Activated CD8-positive, alpha-beta memory T cell treated with anti-CD3 and anti-CD28 coated beads, Interleukin-2, amount 50 U/mL, for 48 hours (primary cell): ENCODE results near the gene FCHSD2.
"Not testable (repeated sequence)": the region's sequence is repeated elsewhere in the genome, so short reads cannot be mapped to it uniquely, and the experiment has no call there.

Experiments
- DNase-seq: peaks from one replicate; pipeline ENCODE4 v3.0.0-alpha.2; 2020

The FCHSD2 gene

DNA sequence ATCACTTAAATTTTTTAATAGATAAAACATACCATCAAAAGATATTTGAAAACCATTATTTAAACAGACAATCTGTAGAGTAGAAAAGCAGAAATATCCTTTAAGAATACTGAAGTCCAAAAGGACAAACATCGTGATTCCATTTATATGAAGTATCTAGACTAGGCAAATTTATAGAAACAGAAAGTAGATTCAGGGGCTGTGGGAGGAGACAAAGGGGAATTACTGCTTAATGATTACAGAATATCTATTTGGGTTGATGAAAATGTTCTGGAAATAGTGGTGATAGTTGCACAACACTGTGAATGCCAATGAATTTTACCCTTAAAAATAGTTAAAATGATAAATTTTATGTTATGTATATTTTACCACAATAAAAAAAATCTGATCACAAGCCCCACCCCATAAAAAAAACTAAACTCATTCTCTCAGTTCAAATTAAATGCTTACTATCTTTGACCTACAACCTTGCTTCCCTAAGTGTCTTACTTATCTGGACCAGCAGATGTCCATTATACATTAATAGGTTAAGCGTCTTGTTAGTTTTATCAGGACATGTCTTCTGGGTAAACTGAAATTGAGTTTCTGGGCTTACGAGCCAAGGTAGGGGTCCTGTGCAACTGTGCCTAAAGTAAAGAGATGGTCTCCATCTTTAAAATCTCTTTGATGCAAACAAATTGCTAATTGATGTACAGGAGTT is 86.3 kb downstream of the FCHSD2 start:
- no peak for DNase-seq

DNA sequence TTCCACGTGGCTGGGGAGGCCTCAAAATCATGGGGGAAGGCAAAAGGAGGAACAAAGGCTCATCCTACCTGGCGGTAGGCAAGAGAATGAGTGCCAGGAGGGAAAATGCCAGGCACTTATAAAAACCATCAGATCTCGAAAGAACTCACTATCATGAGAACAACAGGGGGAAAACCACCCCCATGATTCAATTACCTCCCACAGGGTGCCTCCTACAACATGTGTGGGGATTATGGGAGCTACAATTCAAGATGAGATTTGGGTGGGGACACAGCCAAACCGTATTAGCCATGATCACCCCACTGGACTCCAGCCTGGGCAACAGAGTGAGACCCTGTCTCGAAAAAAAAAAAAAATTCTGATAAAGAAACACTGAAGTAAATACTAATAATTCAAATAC is 87.1 kb downstream of the FCHSD2 start:
- DNase-seq = no peak

DNA sequence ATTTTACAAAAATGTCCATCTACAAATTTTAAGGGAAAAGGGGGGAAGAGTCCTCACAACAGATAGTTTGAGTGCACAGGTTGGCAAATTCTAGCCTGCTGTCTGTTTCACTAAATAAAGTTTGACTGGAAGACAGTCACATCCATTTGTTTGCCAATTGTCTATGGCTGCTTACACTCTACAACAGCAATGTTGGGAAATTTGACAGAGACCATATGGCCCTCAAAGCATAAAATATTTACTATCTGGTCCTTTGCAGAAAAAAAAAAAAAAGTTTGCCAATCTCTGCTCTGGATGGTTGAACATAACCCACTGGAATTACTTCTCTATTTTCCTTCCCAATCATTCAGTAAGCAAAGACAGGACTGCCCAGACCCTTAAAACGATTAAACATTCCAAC is 88.2 kb downstream of the FCHSD2 start:
- no peak for DNase-seq

DNA sequence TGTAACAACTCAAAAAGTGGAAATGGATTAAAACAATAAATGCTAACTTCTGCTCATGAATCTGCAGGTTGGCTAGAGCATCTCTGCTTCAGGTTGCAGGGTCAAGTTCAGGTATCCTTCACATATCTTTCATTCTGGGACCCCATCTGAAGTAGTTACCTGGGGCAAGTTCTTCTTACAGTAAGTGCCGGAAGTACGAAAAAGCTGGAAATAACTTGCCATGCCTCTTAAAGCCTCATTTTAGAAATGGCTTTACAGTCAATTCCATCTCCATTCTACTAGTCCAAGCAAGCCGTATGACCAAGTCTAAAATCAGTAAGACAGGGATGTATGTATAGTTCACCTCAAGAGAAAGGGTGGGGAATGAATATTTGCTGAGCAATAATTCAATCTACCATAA is 93.7 kb downstream of the FCHSD2 start:
- DNase-seq = no peak

DNA sequence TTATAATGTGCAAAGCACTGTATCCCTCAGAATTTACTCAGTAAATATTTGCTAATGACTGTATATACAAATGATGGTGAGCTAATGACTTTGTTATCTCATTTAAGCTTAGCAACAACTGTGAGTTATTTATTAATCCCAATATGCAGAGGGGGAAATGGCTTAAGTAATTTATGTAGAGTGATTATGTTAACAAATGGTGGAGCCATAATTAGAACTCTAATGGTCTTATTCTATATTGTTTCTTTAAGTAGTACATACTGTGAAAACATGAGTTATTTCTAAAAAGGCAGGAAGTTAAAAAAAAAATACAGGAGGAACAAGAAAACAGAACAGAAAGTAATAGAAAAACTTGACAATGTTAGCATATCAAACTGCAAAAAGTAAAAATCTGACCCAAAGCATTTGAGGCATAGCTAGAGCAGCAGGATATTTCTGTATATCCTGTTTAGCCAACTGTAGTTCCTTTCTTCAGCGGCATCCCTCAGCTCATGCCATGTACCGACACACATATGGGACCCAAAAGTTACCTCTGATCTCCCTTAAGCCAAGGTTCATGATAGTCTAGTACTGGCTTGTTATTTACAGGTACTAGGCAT is 94.2 kb downstream of the FCHSD2 start:
- no peak for DNase-seq

DNA sequence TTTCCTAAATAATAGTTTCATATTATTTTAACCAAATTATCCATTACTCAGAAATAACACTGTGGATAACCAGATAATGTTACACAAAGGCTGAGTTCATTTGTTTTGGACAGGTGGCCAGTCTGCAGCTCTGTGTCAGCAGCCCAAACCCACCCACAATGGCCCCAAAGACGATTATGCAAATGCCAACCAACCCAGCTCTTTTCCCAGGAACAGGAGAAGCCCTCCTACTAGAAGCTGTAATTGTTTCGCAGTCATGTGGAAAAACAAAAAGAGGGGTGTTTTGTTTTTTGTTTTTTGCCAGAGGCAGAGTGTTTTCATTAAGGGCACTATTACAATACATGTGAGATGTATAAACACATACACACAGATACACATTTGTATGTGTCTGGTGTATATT is 102.1 kb downstream of the FCHSD2 start:
- no peak for DNase-seq

DNA sequence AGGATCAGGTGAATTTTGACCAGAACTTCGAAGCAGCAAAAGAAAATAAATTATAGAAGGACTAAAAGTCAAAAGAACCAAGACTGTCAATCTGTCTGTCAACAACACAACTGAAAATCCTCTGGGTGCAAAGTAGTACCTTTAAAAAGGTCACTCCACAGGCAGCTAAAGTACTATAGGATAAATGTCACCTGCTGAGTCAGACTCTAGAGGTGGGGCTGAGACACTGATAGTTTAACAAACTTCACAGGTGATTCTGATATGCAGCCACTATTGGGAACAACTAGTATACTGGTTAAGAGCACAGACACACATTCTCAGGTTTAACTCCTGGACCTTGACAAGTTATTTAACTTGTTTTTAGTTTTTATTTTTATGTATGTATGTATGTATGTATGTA is 107.3 kb downstream of the FCHSD2 start:
- DNase-seq = no peak

DNA sequence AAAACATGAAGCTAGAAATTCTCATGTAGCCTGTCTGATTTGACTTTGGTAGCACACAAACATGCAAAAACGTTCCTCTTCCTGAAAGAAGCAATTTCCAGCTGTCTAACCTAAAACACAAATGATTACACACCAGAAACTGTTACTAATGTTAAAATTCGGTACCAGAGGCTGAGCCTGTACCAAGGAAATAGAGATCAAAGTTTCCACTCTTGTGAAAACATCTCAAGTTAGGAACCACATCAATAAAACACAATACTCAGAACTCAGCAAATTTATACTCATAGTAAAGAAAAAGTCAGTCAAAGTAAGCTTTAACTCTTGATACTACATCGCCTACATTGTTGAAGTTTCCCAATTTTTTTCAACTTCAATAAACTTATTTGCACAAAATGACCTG is 107.8 kb downstream of the FCHSD2 start:
- DNase-seq = no peak

DNA sequence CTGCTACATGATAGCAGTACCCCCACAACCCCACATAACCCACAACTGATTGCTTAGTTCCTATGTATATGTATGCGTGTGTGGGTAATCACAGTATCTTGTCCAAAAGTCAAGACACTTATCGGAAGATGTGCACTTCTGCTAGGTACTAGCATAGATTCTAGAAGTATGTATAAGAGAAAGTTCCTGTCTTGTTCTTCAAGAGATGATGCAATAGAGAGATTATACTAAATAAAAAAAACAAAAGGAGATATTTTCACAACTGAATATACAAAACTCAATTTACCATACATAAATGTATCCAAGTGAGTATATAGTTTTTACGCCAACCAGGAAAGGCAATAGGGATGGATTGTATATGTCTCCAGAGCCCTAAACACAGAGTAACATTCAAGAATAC is 112.0 kb downstream of the FCHSD2 start:
- DNase-seq = no peak

DNA sequence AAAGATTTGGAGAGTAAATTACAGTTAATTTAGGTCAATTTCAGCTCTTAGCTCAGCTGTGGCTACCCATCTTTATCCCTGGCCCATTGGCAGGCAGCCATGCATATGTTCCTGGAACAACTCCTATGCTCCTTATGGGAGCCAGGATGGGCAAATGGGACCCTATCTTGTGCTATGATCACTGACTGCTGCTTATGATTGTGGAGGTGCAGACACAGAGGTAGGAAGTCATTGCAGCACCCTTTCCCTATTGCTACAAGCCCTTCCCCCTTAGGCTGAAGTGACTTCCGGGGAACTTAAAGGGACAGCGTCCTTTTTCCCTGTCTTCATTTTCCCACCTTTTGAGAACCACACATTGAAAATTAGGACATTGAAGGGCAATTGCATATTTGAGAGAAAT is 112.7 kb downstream of the FCHSD2 start:
- DNase-seq = no peak

DNA sequence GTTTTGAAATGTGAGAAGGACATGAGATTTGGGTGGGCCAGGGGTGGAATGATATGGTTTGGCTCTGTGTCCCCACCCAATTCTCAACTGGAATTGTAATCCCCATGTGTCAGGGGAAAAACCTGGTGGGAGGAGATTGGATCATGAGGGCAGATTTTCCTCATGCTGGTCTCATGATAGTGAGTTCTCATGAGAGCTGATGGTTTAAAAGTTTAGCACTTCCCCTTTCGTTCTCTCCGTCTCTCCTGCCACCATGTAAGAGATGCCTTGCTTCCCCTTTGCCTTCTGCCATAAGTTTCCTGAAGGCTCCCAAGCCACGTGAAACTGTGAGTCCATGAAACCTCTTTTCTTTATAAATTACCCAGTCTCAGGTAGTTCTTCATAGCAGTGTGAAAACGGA is 113.5 kb downstream of the FCHSD2 start:
- no peak for DNase-seq

DNA sequence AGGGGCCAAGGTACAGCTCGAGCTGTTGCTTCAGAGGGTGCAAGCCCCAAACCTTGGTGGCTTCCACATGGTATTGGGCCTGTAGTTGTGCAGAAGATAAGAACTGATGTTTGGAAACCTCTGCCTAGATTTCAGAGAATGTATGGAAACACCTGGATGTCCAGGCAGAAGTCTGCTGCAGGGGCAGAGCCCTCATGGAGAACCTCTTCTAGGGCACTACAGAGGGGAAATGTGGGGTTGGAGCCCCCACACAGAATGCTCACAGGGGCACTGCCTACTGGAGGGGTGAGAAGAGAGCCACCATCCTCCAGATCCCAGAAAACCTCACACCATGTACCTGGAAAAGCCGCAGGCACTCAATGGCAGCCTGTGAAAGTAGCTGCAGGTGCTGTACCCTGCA is 114.3 kb downstream of the FCHSD2 start:
- not testable (repeated sequence) for DNase-seq

DNA sequence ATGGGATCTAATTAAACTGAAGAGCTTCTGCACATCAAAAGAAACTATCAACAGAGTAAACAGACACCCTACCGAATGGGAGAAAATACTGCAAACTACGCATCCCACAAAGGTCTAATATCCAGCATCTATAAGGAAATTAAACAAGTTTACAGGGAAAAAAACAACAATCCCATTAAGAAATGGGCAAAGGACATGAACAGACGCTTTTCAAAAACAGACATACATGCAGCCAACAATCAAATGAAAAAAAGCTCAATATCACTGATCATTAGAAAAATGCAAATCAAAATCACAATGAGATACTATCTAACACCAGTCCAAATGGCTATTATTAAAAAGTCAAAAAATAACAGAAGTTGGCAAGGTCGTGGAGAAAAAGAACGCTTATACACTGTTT is 117.5 kb downstream of the FCHSD2 start:
- no peak for DNase-seq

DNA sequence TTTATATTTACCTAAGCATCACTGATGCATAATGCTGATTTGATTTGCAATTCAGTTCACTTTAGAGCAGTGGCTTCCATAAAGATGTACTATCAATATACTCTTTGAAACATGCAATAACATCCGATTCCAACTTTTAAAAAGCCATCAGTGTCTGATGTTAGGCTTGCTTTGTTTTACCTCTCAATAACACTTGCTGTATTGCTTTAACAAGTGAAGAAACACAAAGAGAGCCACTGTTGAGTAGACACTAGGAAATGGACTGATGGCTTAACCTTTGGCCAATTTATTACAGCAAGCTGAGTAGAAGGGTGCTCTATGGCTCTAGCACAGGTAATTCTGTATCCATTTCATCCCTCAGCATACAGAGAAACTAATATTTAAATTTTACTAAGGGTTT is 122.1 kb downstream of the FCHSD2 start:
- no peak for DNase-seq

DNA sequence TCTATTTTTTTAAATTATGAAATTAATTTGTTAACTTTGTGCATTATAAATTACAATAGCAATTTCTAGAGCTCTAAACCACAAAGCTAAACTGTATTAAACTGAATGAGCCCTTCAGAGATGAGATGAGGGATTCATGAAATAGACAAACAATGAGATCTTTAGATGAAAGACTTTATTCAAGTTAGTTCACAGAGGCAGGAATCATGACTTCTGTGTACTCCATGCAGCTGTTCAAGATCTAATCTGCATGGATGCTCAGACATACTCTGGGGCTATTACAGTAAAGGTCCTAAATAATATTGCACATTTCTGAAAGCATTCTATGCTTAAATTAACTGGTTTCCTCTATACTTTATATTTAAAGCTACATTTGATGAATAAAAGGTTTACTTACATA is 122.7 kb downstream of the FCHSD2 start:
- DNase-seq = no peak

DNA sequence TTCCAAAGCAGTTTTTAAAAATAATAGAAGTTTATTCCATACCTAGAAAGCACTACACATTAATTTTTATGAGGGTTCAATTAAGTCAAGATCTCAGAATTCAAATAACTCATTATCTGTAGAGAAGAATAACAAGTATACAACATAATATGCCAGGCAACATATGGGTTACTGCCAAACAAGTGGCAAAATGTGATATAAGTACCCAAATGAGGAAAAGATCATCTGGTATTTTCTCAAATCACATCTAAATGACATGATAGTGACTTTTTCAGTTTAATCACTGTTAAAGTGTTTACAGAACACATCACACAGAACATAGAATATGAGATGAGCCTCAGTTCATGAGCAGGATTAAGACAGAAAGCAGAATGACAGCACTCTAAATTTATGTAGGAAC is 123.3 kb downstream of the FCHSD2 start:
- DNase-seq = no peak

DNA sequence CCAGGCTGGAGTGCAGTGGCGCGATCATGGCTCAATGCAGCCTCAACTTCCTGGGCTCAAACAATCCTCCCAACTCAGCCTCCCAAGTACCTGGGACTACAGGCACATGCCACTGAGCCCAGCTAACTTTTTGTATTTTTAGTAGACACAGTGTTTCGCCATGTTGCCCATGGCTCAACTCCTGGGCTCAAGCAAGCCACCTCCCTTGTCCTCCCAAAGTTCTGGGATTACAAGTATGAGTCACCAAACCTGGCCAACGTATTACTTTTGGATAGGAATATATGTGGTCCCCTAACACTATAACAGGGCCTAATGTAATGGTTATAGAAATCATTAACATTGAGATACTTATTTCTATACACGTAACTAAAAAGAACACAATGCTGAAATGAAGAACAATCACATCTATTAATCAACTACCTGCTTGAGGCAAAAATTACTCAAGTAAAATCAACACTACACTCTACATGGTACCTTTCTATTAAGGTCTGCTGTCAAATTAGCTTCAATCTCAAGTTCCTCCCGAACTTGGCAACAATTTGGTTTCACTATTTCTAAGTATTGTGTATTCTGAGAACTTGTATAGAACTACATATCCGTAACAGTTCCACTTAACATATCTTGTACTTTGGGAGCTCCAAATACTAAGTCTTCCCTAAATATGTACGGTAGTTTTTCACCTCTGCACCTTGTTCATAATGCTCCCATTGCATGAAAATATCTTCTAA is 124.9 kb downstream of the FCHSD2 start:
- no peak for DNase-seq

DNA sequence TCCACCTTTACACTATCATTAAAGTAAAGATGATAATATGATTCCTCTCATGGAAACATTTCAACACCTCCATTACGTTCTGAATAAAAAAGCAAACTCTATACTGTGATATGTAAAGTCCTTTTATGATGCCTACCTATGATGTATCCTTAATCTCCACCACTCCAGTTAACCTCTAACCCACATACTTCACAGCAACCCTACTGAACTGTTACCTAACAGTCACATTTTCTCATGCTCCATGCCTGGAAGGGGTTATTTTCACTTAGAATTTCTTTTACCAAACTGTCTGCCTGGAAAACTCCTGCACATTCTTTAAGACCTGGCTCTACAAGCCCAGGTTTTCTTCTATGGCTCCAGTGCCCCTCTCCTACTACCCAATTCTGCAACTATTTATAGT is 129.1 kb downstream of the FCHSD2 start:
- DNase-seq = no peak

DNA sequence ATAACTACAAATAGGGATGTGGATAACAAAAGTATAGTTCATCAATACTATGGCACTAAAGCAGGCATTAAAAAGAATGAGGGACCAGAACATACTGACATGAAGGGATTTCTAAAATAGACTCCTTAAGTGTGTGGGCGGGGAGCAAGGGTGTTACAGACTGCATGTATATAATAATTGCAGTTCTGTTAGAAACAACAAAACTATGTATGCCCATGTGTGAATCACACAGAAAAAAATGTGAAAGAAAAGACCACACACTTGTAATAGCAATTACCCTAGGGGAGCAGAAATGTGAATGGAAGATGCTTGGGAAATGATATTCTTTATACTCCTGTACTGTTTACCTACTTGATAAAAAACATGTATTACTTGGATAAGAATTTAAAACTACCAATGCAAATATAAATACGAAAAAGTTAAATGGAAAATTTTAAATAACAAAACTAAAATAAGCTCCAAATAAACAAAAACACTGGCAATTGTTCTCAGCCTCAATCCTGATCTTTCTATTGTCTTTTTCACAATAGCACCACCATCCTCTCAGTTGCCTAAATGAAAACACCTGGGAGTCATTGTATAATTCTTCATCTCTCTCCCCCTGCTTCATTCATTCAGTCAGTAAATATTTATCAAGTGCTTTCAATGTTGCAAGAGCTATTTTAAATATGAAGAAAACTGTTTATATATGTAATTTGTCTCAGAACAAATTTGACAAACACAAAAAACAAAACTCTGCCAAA is 129.8 kb downstream of the FCHSD2 start:
- DNase-seq = no peak

DNA sequence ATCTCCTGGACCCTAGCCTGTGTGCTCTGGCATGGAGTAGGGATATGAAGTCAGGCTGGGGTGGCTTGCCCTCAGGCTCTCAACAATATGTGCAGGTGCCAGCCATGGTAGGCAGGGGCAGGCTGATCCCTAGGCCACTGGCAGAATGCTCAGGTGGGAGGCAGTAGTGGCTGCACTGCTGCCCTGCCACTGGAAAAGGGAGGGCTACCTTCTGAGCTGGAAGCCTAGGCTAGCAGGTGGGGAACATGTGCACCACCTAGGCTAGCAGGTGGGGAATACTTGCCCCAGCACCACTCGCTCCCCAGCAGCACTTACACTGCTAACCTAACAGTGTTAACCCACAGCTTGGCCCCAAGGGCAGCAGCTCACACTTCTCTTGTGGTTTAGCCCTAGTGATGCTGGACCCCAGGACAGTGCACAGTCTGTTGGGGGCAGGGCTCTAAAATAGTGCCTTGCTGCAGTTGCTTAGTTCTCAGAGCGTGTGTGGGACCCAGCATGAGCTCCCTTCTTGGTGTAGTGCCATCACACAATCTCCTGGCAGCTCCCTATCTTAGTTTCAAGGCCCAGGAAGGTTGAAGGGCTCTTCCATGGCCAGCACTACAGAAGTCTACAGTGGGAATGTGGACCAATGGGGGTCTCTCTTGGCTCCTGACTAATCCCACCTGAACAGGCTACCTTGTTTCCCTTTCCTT is 130.8 kb downstream of the FCHSD2 start:
- DNase-seq = no peak

DNA sequence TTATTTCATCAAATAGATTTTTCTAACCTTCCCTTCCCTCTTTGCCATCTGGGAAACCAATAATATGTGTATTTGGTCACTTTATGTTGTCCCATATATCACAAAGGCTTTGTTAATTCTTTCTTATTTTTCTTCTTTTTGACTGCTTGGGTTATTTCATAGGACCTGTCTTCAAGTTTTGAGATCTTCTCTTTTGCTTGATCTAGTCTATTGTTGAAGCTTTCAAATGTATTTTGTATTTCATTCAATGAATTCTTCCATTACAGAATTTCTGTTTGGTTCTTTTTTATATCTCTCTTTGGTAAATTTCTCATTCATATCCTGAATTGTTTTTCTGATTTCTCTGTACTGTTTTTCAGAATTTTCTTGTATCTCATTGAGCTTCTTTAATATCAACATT is 132.1 kb downstream of the FCHSD2 start:
- no peak for DNase-seq

DNA sequence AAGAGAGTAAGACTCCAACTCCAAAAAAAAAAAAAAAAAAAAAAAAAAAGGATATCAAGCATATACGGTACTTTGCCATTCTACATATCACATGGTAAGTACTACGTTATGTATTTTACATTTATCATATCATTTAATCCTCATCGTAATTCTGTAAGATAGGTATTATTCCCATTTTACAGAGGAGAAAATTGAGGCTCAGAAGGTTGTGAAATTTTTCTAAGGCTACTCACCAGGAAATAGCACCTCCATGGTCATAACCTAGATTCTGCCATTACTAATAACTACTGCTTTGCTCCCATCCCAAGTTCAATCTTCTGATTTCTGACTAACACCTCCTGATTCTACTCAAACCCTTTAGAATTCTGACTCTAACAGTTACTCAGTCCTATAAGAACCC is 138.0 kb downstream of the FCHSD2 start:
- DNase-seq = no peak

DNA sequence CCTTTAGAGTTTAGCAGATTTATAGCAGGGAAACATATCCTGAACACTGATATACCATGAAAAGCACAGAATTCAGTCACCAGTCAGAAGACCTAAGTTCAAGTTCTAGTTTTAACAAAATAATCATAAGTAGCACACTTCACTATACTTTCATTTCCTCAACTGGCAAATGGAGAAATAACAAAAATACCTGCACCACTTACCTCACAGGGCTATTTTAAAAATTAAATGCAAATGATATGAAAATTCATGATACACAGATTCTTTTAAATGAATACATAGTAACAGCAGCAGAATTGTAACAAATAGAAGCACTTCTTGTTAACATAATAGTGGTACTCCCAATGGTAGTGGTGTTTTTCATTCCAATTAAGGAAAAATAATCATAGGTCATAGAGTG is 139.0 kb downstream of the FCHSD2 start:
- DNase-seq = no peak
